Activated CD8-positive, alpha-beta memory T cell treated with anti-CD3 and anti-CD28 coated beads, Interleukin-2, amount 50 U/mL, for 24 hours (primary cell): Measurements from ENCODE around the gene ZG16.
"Not testable (repeated sequence)": the region's sequence is repeated elsewhere in the genome, so short reads cannot be mapped to it uniquely, and the experiment has no call there.

Source experiments
- DNase-seq: peaks from one replicate; pipeline ENCODE4 v3.0.0-alpha.2; 2020; ENCODE audit errors: extremely low read depth

ZG16 gene, protein sequence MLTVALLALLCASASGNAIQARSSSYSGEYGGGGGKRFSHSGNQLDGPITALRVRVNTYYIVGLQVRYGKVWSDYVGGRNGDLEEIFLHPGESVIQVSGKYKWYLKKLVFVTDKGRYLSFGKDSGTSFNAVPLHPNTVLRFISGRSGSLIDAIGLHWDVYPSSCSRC

DNA sequence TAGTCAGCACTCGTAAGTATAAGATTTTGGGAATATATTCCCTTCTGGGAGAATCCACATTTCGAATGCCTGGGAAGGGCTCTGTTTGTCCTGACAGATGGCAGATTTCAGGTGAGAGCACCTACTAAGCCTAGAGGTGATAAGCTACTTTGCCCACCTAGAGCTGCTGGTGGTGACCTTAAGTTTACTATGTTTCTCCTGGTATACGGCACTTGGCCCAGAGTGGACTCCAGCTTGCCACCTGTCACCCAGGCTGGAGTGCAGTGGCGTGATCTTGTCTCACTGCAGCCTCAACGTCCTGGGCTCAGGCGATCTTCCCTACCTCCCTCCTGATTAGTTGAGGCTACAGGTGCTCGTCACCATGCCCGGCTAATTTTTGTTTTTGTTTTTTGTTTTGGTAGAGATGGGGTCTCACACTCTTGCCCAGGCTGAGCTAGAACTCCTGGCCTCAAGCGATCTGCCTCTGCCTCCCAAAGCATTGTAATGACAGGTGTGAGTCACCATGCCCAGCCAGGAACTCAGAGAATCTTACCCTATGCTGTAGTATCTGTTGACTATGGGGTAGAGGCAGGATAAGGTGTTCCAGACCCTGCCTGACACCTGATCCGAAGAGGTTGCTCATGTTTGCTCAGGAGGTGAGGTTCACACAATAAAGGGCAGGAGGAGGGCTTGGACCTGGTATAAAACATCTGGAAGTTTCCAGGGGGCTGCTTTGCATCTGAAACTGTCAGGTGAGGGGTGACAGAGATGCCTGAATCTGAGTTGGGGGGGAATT is at the start of gene ZG16:
TSS of gene ZG16 (plus strand) at position 681 of the 775 bp plus-strand sequence. CDS start 1,011 bp downstream, outside the sequence.
- no peak for DNase-seq

DNA sequence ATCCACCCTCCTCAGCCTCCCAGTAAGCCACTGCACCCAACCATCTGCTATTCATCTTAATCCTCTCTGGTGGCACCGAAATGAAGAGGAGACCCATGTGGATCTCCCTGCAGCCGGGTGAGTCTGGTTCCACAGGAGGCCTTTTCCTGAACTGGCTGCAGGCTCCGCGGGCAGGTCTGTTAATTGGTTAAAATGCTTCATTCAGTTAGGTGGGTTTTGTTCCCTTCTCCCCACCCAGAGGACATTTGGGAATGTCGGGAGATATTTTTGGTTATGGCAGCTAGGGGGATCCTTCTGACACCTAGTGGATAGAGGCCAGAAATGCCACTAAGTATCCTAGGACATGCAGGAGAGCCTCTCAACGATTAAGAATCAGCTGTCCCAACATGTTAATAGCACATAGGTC is 48.9 kb upstream of the ZG16 start:
- DNase-seq = no peak

DNA sequence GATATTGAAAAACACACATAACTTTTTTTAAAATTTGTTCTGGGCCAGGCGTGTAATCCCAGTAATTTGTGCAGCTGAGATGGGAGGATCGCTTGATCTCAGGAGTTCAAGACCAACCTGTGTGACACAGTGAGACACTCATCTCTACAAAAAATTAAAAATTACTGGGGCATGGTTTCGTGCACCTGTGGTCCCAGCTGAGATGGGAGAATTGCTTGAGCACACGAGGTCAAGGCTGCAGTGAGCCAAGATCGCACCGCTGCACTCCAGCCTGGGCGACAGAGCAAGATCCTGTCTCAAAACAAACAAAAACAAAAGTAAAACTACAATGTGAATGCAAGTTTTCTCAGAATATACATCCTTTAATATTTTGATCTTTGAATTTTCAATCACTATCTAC is 47.4 kb upstream of the ZG16 start:
- DNase-seq = no peak

DNA sequence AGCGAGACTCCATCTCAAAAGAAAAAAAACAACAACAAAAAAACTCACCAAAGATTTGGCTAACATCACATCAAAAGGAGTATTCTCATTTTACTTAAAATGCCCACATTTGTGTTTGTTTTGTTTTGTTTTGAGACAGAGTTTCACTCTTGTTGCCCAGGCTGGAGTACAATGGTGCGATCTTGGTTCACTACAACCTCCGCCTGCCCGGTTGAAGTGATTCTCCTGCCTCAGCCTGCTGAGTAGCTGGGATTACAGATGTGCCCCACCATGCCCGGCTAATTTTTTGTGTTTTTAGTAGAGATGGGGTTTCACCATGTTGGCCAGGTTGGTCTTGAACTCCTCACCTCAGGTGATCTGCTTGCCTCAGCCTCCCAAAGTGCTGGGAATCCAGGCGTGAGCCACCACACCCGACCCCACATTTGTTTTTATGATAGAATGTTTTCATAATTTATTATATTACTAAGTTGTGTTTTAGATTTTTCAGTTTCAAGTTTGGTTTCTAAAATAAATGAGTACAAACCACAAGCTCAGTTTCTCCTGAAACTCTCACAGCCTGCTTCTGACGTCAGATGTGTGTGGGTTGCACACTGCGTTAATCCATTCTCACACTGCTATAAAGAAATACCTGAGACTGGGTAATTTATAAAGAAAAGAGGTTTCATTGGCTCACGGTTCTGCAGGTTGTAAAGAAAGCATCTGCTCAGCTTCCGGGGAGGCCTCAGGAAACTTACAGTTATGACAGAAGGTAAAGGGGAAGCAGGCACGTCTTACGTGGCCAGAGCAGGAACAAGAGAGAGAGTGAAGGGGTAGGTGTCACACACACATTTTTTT is 46.1 kb upstream of the ZG16 start:
- DNase-seq = peak; percentile 56

DNA sequence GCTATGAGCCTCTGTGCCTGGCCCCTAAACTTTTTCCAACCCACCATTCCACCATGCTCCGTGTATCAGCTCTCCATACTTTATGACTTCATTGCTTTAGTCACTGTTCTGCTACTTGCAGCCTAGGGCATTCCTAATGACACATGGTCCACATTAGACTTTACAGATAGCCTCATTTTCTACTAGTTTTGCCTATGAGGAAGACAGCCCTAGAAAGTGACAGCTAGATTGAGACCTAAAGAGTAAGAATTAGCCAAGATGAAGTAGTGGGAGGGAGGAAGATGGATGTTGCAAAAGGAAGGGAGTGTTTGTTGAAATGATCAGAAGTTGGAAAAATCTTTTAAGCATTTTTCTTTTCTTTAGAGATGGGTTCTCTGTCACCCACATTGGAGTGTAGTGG is 43.3 kb upstream of the ZG16 start:
- DNase-seq = no peak

DNA sequence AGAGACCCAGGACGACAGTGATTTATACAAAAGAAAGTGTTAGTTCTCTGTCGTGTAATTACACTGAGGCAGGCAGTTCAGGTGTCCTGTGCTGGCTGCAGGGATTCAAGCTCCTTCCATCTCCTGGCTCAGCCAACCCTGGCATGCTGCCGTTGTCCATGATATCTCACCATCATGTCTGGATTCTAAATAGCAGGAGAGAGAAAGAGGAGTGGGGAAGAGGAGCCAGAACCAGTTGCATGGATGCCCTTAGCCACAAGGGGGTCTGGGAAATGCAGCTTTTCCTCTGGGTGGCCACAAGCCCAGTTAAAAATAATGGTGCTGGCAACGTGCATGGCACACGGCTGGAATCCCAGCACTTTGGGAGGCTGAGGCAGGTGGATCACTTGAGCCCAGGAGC is 41.9 kb upstream of the ZG16 start:
- no peak for DNase-seq

DNA sequence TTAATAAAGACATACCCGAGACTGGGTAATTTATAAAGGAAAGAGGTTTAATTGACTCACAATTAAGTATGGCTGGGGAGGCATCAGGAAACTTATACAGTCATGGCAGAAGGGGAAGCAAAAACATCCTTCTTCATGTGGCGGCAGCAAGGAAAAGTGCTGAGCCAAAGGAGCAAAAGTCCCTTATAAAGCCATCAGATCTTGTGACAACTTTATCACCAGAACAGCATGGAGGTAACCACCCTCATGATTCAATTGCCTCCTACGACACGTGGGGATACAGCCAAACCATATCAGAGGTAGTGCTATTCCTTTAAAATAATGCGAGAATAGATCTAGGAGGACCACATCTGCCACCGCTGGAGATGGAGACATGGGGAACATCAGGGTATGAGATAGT is 41.3 kb upstream of the ZG16 start:
- no peak for DNase-seq

DNA sequence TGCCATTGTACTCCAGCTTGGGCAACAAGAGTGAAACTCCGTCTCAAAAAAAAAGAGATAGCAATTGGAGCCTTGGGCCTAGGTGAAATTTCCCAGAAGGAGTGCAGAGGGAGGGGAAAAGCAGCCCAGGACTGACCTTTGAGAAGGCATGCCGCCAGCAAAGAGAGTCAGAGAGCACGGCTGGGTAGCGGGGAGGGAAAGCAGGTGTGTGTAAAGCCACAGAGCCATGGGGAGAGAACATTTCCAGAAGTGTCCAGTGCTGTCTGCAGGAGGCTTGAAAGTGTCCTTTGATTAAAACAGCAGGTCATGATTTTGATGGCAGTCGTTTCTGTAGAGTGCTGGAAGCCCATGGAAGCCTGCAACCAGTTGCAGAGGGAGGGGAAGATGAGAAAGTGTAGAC is 40.3 kb upstream of the ZG16 start:
- DNase-seq = no peak

DNA sequence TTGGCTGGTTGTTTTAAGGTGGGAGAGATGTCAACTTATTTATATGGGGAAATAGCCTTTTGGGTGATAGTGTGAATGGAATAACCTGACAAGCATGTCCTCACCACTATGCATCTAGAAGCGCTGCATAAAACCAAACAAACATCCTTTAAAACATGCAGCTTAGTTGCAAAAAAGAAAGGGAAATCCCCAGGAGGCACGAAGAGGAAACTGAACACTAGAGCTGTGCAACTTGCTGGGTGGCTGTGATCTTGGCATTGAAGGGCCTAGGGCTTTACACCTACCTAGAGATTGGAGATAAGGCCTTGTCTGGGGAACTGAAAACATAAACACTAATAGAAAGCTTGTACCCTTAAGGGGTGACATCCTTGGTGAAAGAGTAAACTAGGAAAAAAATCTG is 39.5 kb upstream of the ZG16 start:
- no peak for DNase-seq

DNA sequence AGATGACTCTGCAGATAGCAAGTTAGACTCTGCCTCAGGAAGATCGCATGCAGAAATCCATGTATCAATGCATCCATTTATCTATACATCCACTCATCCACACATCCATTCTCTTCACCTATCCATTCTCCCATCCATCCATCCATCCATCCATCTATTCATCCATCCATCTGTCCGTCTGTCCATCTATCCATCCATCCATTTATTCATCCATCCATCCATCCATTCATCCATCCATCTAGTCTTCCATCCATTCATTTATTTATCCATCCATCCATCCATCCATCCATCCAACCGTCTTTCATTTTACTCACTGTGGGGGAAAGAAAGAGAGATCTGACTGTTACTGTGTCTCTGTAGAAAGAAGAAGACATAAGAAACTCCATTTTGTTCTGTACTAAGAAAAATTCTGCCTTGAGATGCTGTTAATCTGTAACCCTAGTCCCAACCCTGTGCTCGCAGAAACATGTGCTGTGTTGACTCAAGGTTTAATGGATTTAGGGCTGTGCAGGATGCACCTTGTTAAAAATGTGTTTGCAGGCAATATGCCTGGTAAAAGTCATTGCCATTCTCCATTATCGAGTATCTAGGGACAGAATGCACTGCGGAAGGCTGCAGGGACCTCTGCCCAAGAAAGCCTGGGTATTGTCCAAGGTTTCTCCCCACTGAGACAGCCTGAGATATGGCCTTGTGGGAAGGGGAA is 38.0 kb upstream of the ZG16 start:
- DNase-seq = not testable (repeated sequence)

DNA sequence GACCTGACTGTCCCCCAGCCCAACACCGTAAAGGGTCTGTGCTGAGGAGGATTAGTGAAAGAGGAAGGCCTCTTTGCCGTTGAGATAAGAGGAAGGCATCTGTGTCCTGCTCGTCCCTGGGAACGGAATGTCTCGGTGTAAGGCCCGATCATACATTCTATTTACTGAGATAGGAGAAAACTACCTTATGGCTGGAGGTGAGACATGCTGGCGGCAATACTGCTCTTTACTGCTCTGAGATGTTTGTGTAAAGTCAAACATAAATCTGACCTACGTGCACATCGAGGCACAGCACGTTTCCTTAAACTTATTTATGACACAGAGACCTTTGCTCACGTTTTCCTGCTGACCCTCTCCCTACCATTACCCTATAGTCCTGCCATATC is 37.4 kb upstream of the ZG16 start:
- DNase-seq = not testable (repeated sequence)

DNA sequence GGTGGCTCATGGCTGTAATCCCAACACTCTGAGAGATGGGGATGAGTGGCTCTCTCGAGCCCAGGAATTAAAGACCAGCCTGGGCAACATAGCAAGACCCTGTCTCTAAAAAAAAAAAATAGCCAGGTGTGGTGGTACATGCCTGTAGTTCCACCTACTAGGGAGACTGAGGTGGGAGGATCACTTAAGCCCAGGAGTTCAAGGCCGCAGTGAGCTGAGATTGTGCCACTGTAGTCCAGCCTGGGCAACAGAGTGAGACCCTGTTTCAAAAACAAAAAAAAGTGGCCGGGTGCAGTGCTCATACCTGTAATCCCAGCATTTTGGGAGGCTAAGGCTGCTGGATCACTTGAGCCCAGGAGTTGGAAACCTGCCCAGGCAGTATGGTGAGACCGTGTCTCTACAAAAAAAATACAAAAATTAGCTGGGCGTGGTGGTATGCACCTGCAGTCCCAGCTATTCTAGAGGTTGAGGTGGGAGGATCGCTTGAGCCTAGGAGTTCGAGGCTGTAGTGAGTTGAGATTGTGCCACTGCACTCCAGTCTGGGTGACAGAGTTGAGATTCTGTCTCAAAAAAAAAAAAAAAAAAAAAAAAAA is 35.3 kb upstream of the ZG16 start:
- DNase-seq = no peak

DNA sequence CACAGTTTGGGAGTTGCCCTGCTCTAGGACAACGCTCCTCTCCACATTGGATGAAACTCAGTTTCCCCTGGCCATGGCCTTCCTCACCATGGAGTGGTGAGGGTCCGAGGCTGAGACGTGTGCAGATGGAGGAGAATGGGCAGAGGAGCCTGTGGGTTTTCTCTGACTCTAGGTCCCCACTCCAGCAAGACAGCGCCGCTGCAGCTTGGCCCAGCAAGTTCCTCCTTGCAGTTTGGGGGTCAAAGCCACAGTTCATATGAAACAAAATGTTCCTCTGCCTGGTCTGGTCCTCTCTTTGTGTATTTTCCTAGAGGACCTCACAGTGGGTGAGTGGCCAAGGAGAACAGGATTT is 34.6 kb upstream of the ZG16 start:
- no peak for DNase-seq

DNA sequence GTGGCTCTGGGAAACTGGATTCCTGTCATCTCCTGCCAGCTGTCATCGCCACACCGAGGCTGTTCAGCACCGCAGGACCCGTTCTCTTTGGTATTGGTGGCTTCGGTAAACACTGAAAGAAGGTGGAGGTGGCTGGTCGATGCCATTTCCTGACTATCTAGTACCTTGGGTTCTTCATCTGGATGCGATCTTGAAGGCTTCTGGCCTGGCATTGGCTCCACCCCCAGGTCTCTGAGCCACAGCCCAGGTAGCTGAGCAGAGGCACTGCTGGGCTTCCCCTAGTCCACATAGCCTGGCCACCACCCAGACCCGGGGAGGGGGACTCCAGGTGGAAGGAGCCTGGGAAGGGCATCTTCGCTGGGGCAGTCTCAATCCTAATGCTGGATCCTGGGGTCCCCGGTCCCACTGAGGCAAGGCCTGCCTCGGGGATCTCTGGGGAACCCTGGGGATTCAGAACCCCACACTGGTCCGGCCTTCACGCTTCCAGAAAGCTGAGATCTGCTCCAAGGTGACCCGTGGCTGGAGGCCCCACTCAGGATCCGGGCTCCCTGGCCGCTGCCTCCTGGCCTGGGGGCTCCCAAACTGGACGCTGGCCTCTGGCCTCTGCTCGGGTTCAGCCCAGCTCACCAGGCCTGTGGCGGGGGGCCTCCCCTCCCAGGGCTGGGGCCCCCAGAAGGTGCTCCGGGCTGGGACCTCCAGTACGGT is 34.1 kb upstream of the ZG16 start:
- DNase-seq = no peak

DNA sequence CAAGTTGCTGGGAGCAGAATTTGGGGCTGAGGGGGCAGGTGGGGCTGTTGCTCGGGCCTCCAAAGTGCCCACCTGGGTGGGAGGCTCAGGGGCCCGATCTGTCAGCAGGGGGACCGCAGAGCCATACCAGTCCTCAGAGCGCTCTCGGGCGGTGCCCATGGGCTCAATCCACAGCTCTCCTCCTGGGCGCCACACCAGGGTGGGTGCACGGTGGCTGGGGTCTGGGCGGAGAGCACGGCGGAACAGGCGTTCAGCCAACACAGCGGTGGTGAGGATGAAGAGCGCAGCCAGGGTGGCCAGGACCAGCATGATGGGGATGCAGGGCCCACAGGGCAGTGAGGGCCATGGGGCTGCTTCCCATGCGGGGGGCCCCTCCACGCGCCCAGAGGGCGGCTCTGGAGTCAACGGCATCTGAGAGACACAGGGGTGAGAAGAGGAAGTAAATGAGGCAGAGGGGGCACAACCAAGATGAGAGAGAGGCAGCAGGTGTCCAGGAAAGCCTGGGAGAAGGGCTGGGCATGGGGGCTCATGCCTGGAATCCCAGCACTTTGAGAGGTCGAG is 33.4 kb upstream of the ZG16 start:
- DNase-seq = no peak

DNA sequence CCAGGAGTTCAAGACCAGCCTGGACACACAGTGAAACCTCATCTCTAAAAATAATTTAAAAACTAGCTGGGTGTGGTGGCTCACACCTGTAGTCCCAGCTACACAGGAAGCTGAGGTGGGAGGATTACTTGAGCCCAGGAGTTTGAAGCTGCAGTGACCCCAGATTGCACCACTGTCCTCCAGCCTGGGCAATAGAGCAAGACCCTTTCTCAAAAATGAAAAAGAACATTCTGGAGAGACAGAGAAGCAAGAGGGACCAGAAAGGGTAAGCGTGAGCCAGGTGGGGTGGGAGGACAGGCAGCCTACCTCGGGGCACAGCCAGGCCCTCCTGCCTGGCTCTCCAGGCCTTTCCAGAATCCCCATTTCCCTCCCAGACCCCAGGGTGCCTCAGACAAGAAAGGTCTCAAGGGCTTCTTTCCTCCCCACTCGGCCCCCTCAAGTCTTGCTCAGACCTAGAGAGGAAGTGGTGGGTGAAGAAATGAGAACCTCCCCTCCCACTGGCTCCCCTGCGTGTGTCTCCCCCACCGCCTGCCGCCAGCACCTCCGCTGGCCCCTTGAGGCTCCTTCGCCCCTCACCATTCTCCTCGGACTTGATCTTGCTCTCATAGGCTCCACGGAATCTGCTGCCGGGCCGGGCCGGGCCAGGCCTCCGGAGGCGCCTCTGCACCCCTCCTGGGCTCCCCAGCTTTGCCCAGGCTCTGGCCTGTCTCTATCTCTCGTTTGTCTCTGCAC is 32.8 kb upstream of the ZG16 start:
- DNase-seq = no peak

DNA sequence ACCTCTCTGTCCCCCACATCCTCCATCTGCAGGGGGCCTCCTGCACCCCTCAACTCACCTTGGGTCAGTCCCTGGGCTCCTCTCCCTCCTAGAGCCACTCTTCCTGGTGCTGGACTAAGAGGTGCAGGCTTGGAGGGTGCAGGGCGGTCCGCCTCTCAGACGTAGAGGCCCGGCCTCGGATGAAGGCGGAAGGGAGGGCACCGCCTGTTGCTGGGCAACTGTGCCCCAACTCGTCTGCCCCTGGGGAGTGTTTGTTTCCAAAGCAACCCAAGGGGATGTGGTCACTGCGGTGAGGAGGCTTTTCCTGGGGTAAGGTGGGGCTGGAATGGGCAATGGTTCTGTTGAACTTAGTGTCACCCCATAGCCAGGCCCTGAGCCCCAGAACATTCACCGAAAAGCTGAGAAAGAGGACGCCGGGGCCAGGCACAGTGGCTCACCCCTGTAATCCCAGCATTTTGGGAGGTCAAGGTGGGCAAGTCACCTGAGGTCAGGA is 32.2 kb upstream of the ZG16 start, which contains the start of gene C16orf54:
TSS of gene C16orf54 (minus strand) at position 138 of the 493 bp plus-strand sequence. CDS start 1,039 bp downstream, outside the sequence.
- DNase-seq = peak; percentile 75

DNA sequence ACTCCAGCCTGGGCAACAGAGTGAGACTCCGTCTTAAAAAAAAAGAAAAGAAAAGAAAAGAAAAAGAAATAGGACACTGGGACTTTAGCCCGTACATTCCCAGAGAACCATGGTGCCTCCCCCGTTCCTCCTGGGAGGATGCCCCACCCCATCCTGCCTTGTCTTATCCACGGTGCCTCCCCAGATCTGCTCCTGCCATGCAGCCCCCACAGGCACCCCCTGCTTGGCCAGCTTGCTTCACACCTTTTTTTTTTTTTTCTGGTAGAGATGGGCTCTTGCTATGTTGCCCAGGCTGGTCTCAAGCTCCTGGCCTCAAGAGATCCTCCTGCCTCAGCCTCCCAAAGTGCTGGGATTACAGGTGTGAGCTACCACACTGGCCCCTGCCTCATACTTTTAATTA is 31.5 kb upstream of the ZG16 start:
- not testable (repeated sequence) for DNase-seq

DNA sequence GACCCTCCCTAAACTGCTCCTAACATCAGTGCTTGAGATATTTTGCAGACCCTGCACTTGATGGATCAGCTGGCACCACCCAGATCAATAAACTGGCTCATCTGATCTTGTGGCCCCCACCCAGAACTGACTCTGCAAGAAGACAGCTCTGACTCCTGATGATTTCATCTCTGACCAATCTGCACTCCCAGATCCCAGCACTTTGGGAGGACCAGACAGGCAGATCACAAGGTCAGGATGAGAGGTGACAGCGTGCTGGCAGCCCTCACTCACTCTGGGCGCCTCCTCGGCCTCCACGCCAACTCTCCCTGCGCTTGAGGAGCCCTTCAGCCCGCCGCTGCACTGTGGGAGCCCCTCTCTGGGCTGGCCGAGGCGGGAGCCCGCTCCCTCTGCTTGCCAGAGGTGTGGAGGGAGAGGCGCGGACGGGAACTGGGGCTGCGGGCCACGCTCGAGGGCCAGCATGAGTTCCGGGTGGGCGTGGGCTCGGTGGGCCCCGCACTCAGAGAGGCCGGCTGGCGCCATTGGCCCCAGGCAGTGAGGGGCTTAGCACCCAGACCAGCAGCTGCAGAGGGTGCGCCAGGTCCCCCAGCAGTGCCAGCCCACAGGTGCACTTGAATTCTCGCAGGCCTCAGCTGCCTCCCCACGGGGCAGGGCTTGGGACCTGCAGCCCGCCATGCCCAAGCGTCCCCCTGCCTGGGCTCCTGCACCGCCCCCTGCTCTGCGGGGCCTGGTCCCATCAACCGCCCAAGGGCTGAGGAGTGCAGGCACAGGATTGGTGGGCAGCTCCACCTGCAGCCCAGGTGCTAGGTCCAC is 29.9 kb upstream of the ZG16 start:
- DNase-seq = no peak
